K562 (cell line): Measurements from ENCODE around the gene SLC1A2. TPM values are rescaled to one million over a fixed set of nuclear protein-coding genes. Genes with fewer than 3 reads are reported as not detected.

Experiments
- ARID3B ChIP-seq: fragments of 250-450 bp; sonication (Bioruptor Pico); IDR thresholded peaks from 2 replicates; pipeline ENCODE4 v1.4.0; 2020; ENCODE audit warnings: borderline replicate concordance
- ATF3 ChIP-seq, 2 experiments: fragments of 450-650 bp in 1 of 2; sonication (generic) in 1 of 2; formaldehyde crosslinking in 1 of 2; IDR thresholded peaks in 1 of 2; conservative IDR thresholded peaks in 1 of 2; 2 replicates each; pipeline versions ENCODE4 v1.6.1 to v1.8.1; 2016 to 2023; ENCODE audit warnings: mild to moderate bottlenecking in 2 of 2, moderate library complexity in 2 of 2, inconsistent platforms in 1 of 2, missing genetic modification reagents in 1 of 2
- BHLHE40 ChIP-seq: IDR thresholded peaks from 2 replicates; pipeline ENCODE4 v1.6.1; 2011; ENCODE audit warnings: low read length, improper control_type of control experiment
- REST ChIP-seq, 2 experiments: fragments of 450-650 bp; formaldehyde crosslinking in 1 of 2; IDR thresholded peaks; 2 replicates each; pipeline versions ENCODE4 v1.4.0 to v1.6.1; 2014 to 2020; ENCODE audit warnings: mild to moderate bottlenecking in 2 of 2, borderline replicate concordance in 1 of 2, low read depth in 1 of 2
- SMC3 ChIP-seq: conservative IDR thresholded peaks from 2 replicates; pipeline ENCODE4 v1.6.1; 2011; ENCODE audit warnings: low read depth, low read length, improper control_type of control experiment; ENCODE audit not compliant: insufficient read depth
- STAG1 ChIP-seq: sonication (generic); formaldehyde crosslinking; IDR thresholded peaks from 2 replicates; pipeline ENCODE4 v1.5.0; 2020; ENCODE audit warnings: missing genetic modification reagents, borderline replicate concordance
- polyA plus RNA-seq, 8 experiments: library from polyadenylated mRNA; depleted of rRNA in 4 of 8; stranded (reverse) in 5 of 8; unstranded in 3 of 8; fragments of >200 nt; fragmentation: Nextera tagmentation in 2 of 8; fragmentation: Illumina TruSeq in 1 of 8; extraction: Ambion mirVana in 2 of 8; extraction: Trizol in 1 of 8; gene quantifications; 2 replicates each; pipeline versions ENCODE4 v1.2.1 to v1.2.3, GENCODE V29; 2011 to 2014; ENCODE audit warnings: inconsistent platforms in 1 of 8, missing spikeins in 1 of 8
- total RNA-seq, 7 experiments: library from RNA; depleted of rRNA in 6 of 7; stranded (reverse); fragments of >200 nt in 6 of 7; fragmentation: Illumina TruSeq in 2 of 7; extraction: Trizol in 2 of 7; gene quantifications; 2 replicates each; pipeline versions ENCODE4 v1.2.1 to v1.2.3, GENCODE V29; 2011 to 2021; ENCODE audit warnings: low replicate concordance in 1 of 7

The SLC1A2 gene
- total and polyA plus RNA-seq, 9 of the 15 experiments (the other 6 are each of a cell fraction or from before 2014, with no cell fraction given), result 0.03 to 0.07 (median 0.04) TPM; not detected in 5

- TF ChIP-seq REST (IDR thresholded peaks at IDR 0.05; ENCODE audit: borderline replicate concordance) (peak; percentile 16; the same call in 1 of the 2 replicates), REST (CRISPR knock-in tag; IDR thresholded peaks at IDR 0.05; ENCODE audit: low read depth) (no peak), STAG1 (CRISPR knock-in tag) (peak; percentile 70; the same call in 1 of the 2 replicates), ARID3B (no peak), BHLHE40 (peak; percentile 64), SMC3 (peak; percentile 29; the same call in 1 of the 2 replicates), ATF3 (IDR thresholded peaks at IDR 0.05) (no peak), ATF3 (CRISPR knock-in tag; conservative IDR thresholded peaks at IDR 0.05) (0 out of 2 replicates have a peak, but pooled peaks have one; percentile 32)
Measured at GRCh38 chr11:35404388-35404775, 15.0 kb downstream of the SLC1A2 start (continued).
